IMR-90 (cell line): ENCODE measurements around the gene KRT80. TPM values are rescaled to one million over a fixed set of nuclear protein-coding genes. Genes with fewer than 3 reads are reported as not detected.

Experiments
- ATAC-seq: fragments of 200-7000 bp; cut with Tn5 transposase; 2 replicates; pipeline ENCODE4 v1.9.1; 2020; ENCODE audit warnings: low read depth, mild to moderate bottlenecking, moderate library complexity
- BruUV-seq: library from RNA; stranded (reverse); fragments of 400-500 nt; replicated peaks from 2 replicates; lab custom pipeline; 2021; lab: Mats Ljungman, UMichigan
- CTCF ChIA-PET: fragments of 300-600 bp; formaldehyde crosslinking; extraction: SDS; loops from one replicate; lab custom pipeline; 2021; ENCODE audit warnings: antibody characterized with exemption; lab: Yijun Ruan, JAX
- POLR2A ChIA-PET: fragments of 300-600 bp; sonication (Branson Sonifier 250); formaldehyde crosslinking; loops from one replicate; lab custom pipeline; 2022; ENCODE audit warnings: antibody characterized with exemption; ENCODE audit not compliant: unreplicated experiment; lab: Charles Lee
- DNase-seq: peaks from one replicate; pipeline ENCODE4 v3.0.0; 2013
- H2AFZ ChIP-seq: replicated peaks from 2 replicates; pipeline ENCODE3; 2013; ENCODE audit warnings: low read length, mild to moderate bottlenecking; ENCODE audit not compliant: poor library complexity
- H2AK5ac ChIP-seq: 2 replicates; pipeline ENCODE4 v1.6.1; 2013; ENCODE audit warnings: low read depth, low read length, inconsistent platforms
- H2AK9ac ChIP-seq: replicated peaks from 2 replicates; pipeline ENCODE3; 2013; ENCODE audit warnings: mild to moderate bottlenecking, low read depth, low read length, moderate library complexity; ENCODE audit not compliant: poor library complexity
- H2BK120ac ChIP-seq: 2 replicates; pipeline ENCODE4 v1.6.1; 2013; ENCODE audit warnings: low read depth, low read length, inconsistent platforms
- H2BK15ac ChIP-seq: 3 replicates; pipeline ENCODE4 v1.6.1; 2013; ENCODE audit warnings: low read depth, low read length, inconsistent platforms
- H2BK20ac ChIP-seq: 2 replicates; pipeline ENCODE4 v1.6.1; 2013; ENCODE audit warnings: low read depth, mild to moderate bottlenecking, inconsistent platforms, low read length, moderate library complexity
- H2BK5ac ChIP-seq: 2 replicates; pipeline ENCODE4 v1.6.1; 2013; ENCODE audit warnings: mild to moderate bottlenecking, low read depth, low read length, inconsistent platforms; ENCODE audit not compliant: poor library complexity, severe bottlenecking
- H3K14ac ChIP-seq: replicated peaks from 2 replicates; pipeline ENCODE4 v1.6.1; 2013; ENCODE audit warnings: low read depth, low read length, inconsistent platforms
- H3K18ac ChIP-seq: 2 replicates; pipeline ENCODE4 v1.6.1; 2013; ENCODE audit warnings: low read depth, low read length, control low read depth
- H3K23ac ChIP-seq: 2 replicates; pipeline ENCODE4 v1.6.1; 2013; ENCODE audit warnings: low read depth, low read length, inconsistent platforms
- H3K27ac ChIP-seq: 2 replicates; pipeline ENCODE4 v1.5.1; 2013; ENCODE audit warnings: mild to moderate bottlenecking, control low read depth, low read length; ENCODE audit not compliant: insufficient read depth
- H3K27me3 ChIP-seq: 2 replicates; pipeline ENCODE4 v1.6.1; 2013; ENCODE audit warnings: low read length; ENCODE audit not compliant: control insufficient read depth, insufficient read depth
- H3K36me3 ChIP-seq: 2 replicates; pipeline ENCODE4 v1.6.1; 2013; ENCODE audit warnings: low read length, mixed read lengths; ENCODE audit not compliant: control insufficient read depth, insufficient read depth
- H3K4ac ChIP-seq: 2 replicates; pipeline ENCODE4 v1.6.1; 2013; ENCODE audit warnings: low read depth, low read length, inconsistent platforms
- H3K4me1 ChIP-seq: 2 replicates; pipeline ENCODE4 v1.6.1; 2013; ENCODE audit warnings: low read length, mixed read lengths; ENCODE audit not compliant: control insufficient read depth, insufficient read depth
- H3K4me2 ChIP-seq: 2 replicates; pipeline ENCODE4 v1.6.1; 2013; ENCODE audit warnings: low read depth, mild to moderate bottlenecking, control low read depth, low read length, moderate library complexity
- H3K4me3 ChIP-seq: 2 replicates; pipeline ENCODE4 v1.5.1; 2013; ENCODE audit warnings: low read depth, mild to moderate bottlenecking, control low read depth, low read length, moderate library complexity; ENCODE audit not compliant: insufficient read depth
- H3K56ac ChIP-seq: 2 replicates; pipeline ENCODE4 v1.6.1; 2013; ENCODE audit warnings: low read length, inconsistent platforms; ENCODE audit not compliant: insufficient read depth; ENCODE audit errors: extremely low read depth
- H3K79me1 ChIP-seq, 2 experiments: 2 replicates each; pipeline ENCODE4 v1.6.1; 2013; ENCODE audit warnings: low read length in 2 of 2, inconsistent platforms in 1 of 2, low read depth in 1 of 2
- H3K9ac ChIP-seq: 2 replicates; pipeline ENCODE4 v1.6.1; 2013; ENCODE audit warnings: low read depth, low read length, control low read depth
- H3K9me1 ChIP-seq: 2 replicates; pipeline ENCODE4 v1.6.1; 2013; ENCODE audit warnings: low read length, inconsistent platforms; ENCODE audit not compliant: insufficient read depth
- H3K9me3 ChIP-seq: 2 replicates; pipeline ENCODE4 v1.6.1; 2013; ENCODE audit warnings: low read length; ENCODE audit not compliant: control insufficient read depth, insufficient read depth
- H4K20me1 ChIP-seq: 2 replicates; pipeline ENCODE4 v1.6.1; 2013; ENCODE audit warnings: low read length, inconsistent platforms; ENCODE audit not compliant: insufficient read depth
- H4K5ac ChIP-seq: 2 replicates; pipeline ENCODE4 v1.6.1; 2013; ENCODE audit warnings: mild to moderate bottlenecking, low read depth, low read length, control low read depth
- H4K8ac ChIP-seq, 2 experiments: 2 replicates each; pipeline ENCODE4 v1.6.1; 2013; ENCODE audit warnings: low read depth in 2 of 2, low read length in 2 of 2, control low read depth in 1 of 2, inconsistent platforms in 1 of 2
- H4K91ac ChIP-seq: 2 replicates; pipeline ENCODE4 v1.6.1; 2013; ENCODE audit warnings: low read depth, low read length, inconsistent platforms; ENCODE audit not compliant: insufficient read depth
- USF2 ChIP-seq: fragments of 150-350 bp; IDR thresholded peaks from 2 replicates; pipeline ENCODE4 v1.6.1; 2017; ENCODE audit warnings: mild to moderate bottlenecking, antibody characterized with exemption, low read length, low read depth
- whole genome bisulfite sequencing, 2 experiments: methylation state at CpG; one replicate each; pipeline versions ENCODE4 v1.1.5 to v1.1.7; 2013; ENCODE audit warnings: missing lambda C conversion rate in 2 of 2; ENCODE audit not compliant: insufficient read length in 1 of 2; ENCODE audit errors: extremely low coverage in 2 of 2; 5-methylcytosine and 5-hydroxymethylcytosine counted together
- dilution Hi-C: fragments of 300-500 bp; cut with HindIII; formaldehyde crosslinking; loops from one replicate; pipeline ENCODE4 v1.14.3; 2018; ENCODE audit warnings: low sequenced_read_pairs; ENCODE audit not compliant: unreplicated experiment
- in situ Hi-C: fragments of 300-500 bp; cut with MboI; formaldehyde crosslinking; loops from 3 replicates; pipeline ENCODE4 v1.14.3; 2019; ENCODE audit warnings: low sequenced_read_pairs, inconsistent platforms, mixed read lengths
- intact Hi-C: fragments of 100-400 bp; cut with micrococcal nuclease; formaldehyde crosslinking; loops from 2 replicates; pipeline ENCODE4 v1.10.0; 2022
- polyA plus RNA-seq, 3 experiments: library from polyadenylated mRNA; depleted of rRNA; stranded (reverse); fragments of >200 nt; gene quantifications; 2 replicates each; pipeline ENCODE4 v1.2.3, GENCODE V29; 2012; ENCODE audit warnings: low replicate concordance in 1 of 3
- total RNA-seq: library from RNA; depleted of rRNA; stranded (reverse); fragments of >200 nt; gene quantifications from 2 replicates; pipeline ENCODE4 v1.2.3, GENCODE V29; 2012

The KRT80 gene
- total and polyA plus RNA-seq, 2 of the 4 experiments (the other 2 are of a cell fraction): 0.54 to 3.4 TPM

DNA sequence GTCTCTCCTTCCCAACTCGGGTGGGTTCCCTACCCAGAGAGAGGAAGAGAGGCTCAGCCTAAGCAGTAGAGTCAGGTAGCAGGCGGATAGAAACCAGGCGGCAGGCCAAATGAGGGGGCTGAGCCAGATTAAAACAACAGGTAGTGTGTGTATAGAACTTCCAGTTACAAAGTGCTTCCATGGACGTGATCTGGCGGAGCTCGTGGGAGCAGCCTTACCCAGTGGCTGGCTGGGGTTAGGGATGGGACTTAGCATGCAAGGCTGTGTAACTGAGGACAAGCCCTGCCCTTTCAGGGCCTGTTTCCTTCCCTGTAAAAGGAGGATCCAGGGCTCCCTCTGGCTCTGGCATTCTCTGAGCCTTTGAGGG, 8.3 kb downstream of the KRT80 start:
- H3K4me3 ChIP-seq: no peak overlapping the region
- no peaks in the 10 kb centered on the region for H3K36me3 ChIP-seq
- peak overlapping the region; percentile 29 for H2AFZ ChIP-seq
- peak overlapping the region; percentile 97 for H2AK9ac ChIP-seq
- DNase-seq (peak; percentile 15), ATAC-seq (no peak)
- H4K20me1 ChIP-seq: no peaks in the 10 kb centered on the region
- H3K27ac ChIP-seq: peak overlapping the region; percentile 80
- peak overlapping the region; percentile 99 for H2BK15ac ChIP-seq
- no TSS peak for BruUV-seq
- ChIA-PET CTCF (no interaction called here), POLR2A (no interaction called here)
- H3K4me1 ChIP-seq: peaks cover 60% of the 10 kb centered on the region
- H3K18ac ChIP-seq: peak overlapping the region; percentile 79
- in situ Hi-C loops: no loop called here
- peak overlapping the region; percentile 91 to 98 for H4K8ac ChIP-seq
- peak overlapping the region; percentile 100 for H2BK120ac ChIP-seq
- 73% methylated on average over 3 of the region's 6 CpGs; no CpG with 5 or more reads in 1 of the 2 experiments for WGBS, 2 experiments
- peak overlapping the region; percentile 98 for H3K4ac ChIP-seq
- H2BK5ac ChIP-seq: peak overlapping the region; percentile 69
- peaks cover 49% of the 10 kb centered on the region for H3K9me1 ChIP-seq
- peak overlapping the region; percentile 18 for H3K23ac ChIP-seq
- no peak for TF ChIP-seq USF2
- H4K91ac ChIP-seq: peak overlapping the region; percentile 99
- no peaks in the 10 kb centered on the region for H3K27me3 ChIP-seq
- no peaks in the 10 kb centered on the region for H3K9me3 ChIP-seq
- dilution Hi-C loops: no loop called here
- intact Hi-C loops: no loop called here
- H3K4me2 ChIP-seq: no peak overlapping the region
- peak overlapping the region; percentile 54 for H3K14ac ChIP-seq
- H3K79me1 ChIP-seq: peaks cover 0 to 55% of the 10 kb centered on the region in 2 experiments; a peak in 3 of 4 replicates
- H4K5ac ChIP-seq: peak overlapping the region; percentile 52
- peak overlapping the region; percentile 96 for H2AK5ac ChIP-seq
- peak overlapping the region; percentile 99 for H2BK20ac ChIP-seq
- H3K9ac ChIP-seq: peak overlapping the region; percentile 6; the same call in 1 of the 2 replicates
- 0 out of 2 replicates have a peak overlapping the region, but pooled peaks have one; percentile 9 for H3K56ac ChIP-seq
